A673 (cell line): ENCODE data around the gene AQP12B.

Experiments
- EZH2 ChIP-seq: fragments of 200-600 bp; sonication (generic); IDR thresholded peaks from 2 replicates; pipeline ENCODE4 v1.6.1; 2017; ENCODE audit warnings: borderline replicate concordance, low read depth, mild to moderate bottlenecking, mixed read lengths, antibody characterized with exemption, low read length; ENCODE audit not compliant: poor library complexity, severe bottlenecking
- TF ChIP-seq, protein P1 (sequence below): fragments of 300-800, 200-600 bp; sonication (generic); conservative IDR thresholded peaks from 2 replicates; pipeline ENCODE4 v1.5.1; 2017; ENCODE audit warnings: low read depth, mild to moderate bottlenecking, antibody characterized with exemption, low read length, moderate library complexity, mixed read lengths

DNA sequence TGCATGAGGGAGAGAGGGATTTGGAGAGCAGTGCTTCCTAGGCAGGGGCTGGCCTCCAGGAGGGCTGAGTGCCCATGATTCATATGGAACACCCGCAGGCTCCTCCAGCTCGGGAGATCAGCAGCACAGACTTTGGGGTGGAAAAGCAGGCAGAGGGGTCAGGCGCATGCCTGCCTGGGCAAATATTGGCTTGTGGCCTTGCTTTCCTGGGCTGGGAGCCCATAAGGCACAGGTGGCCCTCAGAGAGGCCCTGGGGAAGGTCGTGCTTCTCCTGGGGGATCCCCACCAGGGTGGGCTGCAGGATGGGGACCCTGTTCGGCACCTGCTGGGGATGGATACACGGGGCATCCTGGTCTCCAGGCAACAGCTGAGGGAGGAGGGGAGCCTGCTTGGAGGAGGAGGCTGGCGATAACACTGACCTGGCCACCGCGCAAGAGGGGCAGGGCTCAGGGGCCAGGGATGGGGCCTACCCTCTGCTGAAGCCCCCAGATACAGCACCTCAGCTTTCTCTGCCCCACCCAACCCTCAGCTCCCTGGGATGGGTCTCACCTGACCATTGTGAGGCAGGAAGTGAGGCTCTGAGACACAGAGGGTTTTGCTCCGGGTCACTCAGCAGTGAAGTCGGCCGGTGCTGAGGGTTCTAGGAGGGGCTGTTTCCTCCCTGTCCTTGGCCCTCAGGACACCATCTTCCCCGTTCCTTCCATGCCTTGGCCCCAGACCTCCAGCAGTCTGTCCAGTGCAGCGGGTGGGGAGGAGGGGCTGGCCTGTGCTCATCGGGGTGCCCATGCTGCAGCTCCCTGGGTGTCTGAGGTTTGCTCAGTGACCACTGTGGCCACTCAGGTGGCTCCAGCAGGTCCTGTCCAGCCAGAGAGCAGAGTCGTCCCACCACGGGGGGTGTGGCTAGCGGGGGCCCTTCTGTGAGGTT lies 21.0 kb upstream of the AQP12B start:
- TF ChIP-seq, protein P1, sequence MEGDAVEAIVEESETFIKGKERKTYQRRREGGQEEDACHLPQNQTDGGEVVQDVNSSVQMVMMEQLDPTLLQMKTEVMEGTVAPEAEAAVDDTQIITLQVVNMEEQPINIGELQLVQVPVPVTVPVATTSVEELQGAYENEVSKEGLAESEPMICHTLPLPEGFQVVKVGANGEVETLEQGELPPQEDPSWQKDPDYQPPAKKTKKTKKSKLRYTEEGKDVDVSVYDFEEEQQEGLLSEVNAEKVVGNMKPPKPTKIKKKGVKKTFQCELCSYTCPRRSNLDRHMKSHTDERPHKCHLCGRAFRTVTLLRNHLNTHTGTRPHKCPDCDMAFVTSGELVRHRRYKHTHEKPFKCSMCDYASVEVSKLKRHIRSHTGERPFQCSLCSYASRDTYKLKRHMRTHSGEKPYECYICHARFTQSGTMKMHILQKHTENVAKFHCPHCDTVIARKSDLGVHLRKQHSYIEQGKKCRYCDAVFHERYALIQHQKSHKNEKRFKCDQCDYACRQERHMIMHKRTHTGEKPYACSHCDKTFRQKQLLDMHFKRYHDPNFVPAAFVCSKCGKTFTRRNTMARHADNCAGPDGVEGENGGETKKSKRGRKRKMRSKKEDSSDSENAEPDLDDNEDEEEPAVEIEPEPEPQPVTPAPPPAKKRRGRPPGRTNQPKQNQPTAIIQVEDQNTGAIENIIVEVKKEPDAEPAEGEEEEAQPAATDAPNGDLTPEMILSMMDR, result no peak
- no peak for TF ChIP-seq EZH2
